H1 (cell line): ENCODE measurements around the gene SCN2A. TPM values are rescaled to one million over a fixed set of nuclear protein-coding genes. Genes with fewer than 3 reads are reported as not detected.

ENCODE experiments used
- CBX8 ChIP-seq: fragments of 300-800, 300-1000 bp; sonication (generic); IDR thresholded peaks from 2 replicates; pipeline ENCODE4 v1.7.1; 2016; ENCODE audit warnings: low read depth, low read length, borderline replicate concordance
- polyA plus RNA-seq, 7 experiments: library from polyadenylated mRNA; depleted of rRNA in 3 of 7; stranded (reverse) in 5 of 7; unstranded in 2 of 7; fragments of >200 nt in 5 of 7; fragments of 200-250 nt in 2 of 7; gene quantifications; 1 replicate in 5 of 7; 2 replicates in 1 of 7; 4 replicates in 1 of 7; pipeline versions ENCODE4 v1.2.1 to v1.2.3, GENCODE V29; 2011 to 2013; ENCODE audit warnings: missing spikeins in 2 of 7, mixed read lengths in 2 of 7
- total RNA-seq: library from RNA; stranded (reverse); fragmentation: NEBNext Ultra II Directional; extraction: Animal tissue kit (Norgen Biotek cat#: 25700); gene quantifications from 2 replicates; pipeline ENCODE4 v1.2.1, GENCODE V29; 2021

The SCN2A gene
- total and polyA plus RNA-seq, 2 of the 8 experiments (the other 6 are each of a cell fraction or from before 2014, with no cell fraction given) = 0.18 to 1.1 TPM

- TF ChIP-seq CBX8 = no peak
- TF ChIP-seq, all 59 proteins: peak for 0
Observed at GRCh38 chr2:165391791-165392190, 152.6 kb downstream of the SCN2A start (continued).
